ENCODE data around the gene ZFAND4. TPM values are rescaled to one million over a fixed set of nuclear protein-coding genes. Genes with fewer than 3 reads are reported as not detected.
"Not testable (repeated sequence)": the region's sequence is repeated elsewhere in the genome, so short reads cannot be mapped to it uniquely, and the experiment has no call there.

Gene ZFAND4
- total RNA-seq (10 to 100 TPM in 1 of 6 donors, 1 to 10 TPM in 5; 4.7 to 11.0 (median 7.7) TPM), polyA plus RNA-seq (1 to 10 TPM; 2.2 to 4.0 TPM)

- ATAC-seq: peak; percentile 95 to 99 (median 96)
- no peaks in the 10 kb centered on the region for H3K36me3 ChIP-seq
- H3K27ac ChIP-seq: peak within 1 kb of the TSS; percentile 63 to 89 (median 88)
- peak; percentile 44 to 52 (median 50) for TF ChIP-seq CTCF (IDR thresholded peaks at IDR 0.05)
- 0 to 1% methylated on average over 75 to 96 of the region's 96 CpGs for WGBS, 2 donors
- intact Hi-C loops (cut with DNase I): no loop called here
- no peaks in the 10 kb centered on the region for H3K27me3 ChIP-seq
- FAIRE-seq: no peak
- no peaks in the 10 kb centered on the region for H3K9me3 ChIP-seq
- DNase-seq: peak; percentile 98 to 99 (median 98)
- no peaks in the 10 kb centered on the region for H3K4me1 ChIP-seq
- peak within 1 kb of the TSS; percentile 59 to 82 (median 70) for H3K4me3 ChIP-seq
Measured at GRCh38 chr10:45672181-45673073, at the start of gene ZFAND4. TSS of gene ZFAND4 (minus strand) at chr10:45672772. CDS start at chr10:45663725, 9,047 bp downstream.

DNA sequence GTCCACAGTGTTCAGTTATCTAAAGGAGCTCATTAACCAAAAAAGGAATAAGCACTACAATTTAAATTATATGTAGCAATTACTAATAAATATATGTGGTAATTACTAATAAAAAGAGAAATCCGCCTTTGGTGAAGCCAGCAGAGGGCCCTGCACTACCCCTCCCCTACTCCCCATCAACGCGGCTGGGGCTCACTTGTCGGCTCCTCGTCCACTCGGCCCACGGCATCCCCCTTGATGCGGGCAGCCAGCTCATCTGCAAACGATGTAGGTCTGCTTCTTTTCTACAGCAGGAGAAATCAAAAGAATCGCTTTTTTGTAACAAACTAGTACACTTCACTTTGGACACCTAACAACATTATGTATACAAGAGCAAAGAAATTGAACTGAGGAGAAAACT lies 48.9 kb upstream of the ZFAND4 start:
- H3K4me3 ChIP-seq; H3K27me3 ChIP-seq; H3K9me3 ChIP-seq; H3K4me1 ChIP-seq; DNase-seq; H3K27ac ChIP-seq; intact Hi-C loops (cut with DNase I); FAIRE-seq; ATAC-seq; H3K36me3 ChIP-seq: not testable (repeated sequence)
- 54 to 64% methylated on average over 9 to 10 of the region's 10 CpGs for WGBS, 2 donors

DNA sequence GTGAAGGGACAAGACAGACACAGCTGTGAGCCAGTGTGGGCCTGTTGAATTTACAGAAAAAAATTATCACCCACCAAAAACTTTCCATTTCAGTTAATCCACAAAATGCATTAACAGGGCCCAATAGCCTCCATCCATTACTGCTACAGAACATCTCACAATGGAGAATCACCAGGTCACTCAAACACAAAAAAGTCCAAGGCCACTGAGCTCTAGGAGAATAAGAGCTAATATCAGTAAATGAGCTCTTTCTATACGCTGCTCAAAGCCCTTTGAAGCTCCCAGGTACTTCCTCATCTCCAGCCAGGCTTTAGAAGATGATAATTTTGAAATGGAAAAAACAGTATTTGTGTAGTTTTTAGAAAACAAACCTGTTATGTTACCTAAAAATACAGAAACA lies 45.1 kb upstream of the ZFAND4 start:
- H3K27ac ChIP-seq; ATAC-seq; FAIRE-seq; H3K9me3 ChIP-seq; intact Hi-C loops (cut with DNase I); DNase-seq; H3K36me3 ChIP-seq; H3K4me3 ChIP-seq; H3K4me1 ChIP-seq; H3K27me3 ChIP-seq: not testable (repeated sequence)
- 76% methylated on average over 1 of the region's 1 CpG for WGBS, 2 donors

DNA sequence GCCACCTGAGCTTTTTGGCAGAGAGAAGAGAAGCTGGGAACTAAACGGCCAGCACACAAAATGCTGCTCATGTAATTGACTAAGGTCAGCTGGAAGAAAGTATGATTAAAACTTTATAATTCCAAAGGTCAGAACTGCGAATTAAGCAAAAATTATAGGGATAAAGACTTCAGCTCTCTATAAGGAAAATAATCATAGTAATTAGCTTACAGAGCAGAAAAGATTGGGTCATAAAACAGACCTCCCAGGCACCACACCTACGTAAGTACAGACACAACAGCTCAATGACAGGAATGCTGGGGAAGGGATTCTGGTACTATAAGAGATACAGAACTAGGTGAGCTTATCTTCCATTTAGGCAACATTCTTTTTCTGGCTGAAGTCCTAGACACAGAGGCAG lies 44.5 kb upstream of the ZFAND4 start:
- WGBS, 2 donors: 61 to 68% methylated on average over 3 of the region's 3 CpGs
- intact Hi-C loops (cut with DNase I); H3K4me3 ChIP-seq; ATAC-seq; H3K27ac ChIP-seq; FAIRE-seq; DNase-seq; H3K27me3 ChIP-seq; H3K4me1 ChIP-seq; H3K36me3 ChIP-seq; H3K9me3 ChIP-seq: not testable (repeated sequence)

- H3K27ac ChIP-seq; H3K9me3 ChIP-seq; intact Hi-C loops (cut with DNase I); FAIRE-seq; ATAC-seq; DNase-seq; H3K27me3 ChIP-seq; H3K36me3 ChIP-seq; H3K4me1 ChIP-seq; H3K4me3 ChIP-seq: not testable (repeated sequence)
- WGBS, 2 donors: 55 to 63% methylated on average over 2 to 3 of the region's 5 CpGs
Measured at GRCh38 chr10:45711223-45711622, 38.7 kb upstream of the ZFAND4 start.

GRCh38 chr10:45710200-45710796 lies 37.7 kb upstream of the ZFAND4 start:
- H3K9me3 ChIP-seq; H3K27ac ChIP-seq; H3K4me3 ChIP-seq; H3K4me1 ChIP-seq; H3K36me3 ChIP-seq; FAIRE-seq; H3K27me3 ChIP-seq; intact Hi-C loops (cut with DNase I); DNase-seq: not testable (repeated sequence)
- 60% methylated on average over 2 of the region's 3 CpGs for WGBS, 2 donors
- ATAC-seq: peak in 2 of 4 donors; percentile 35 to 62

GRCh38 chr10:45678467-45678866 lies 5.9 kb upstream of the ZFAND4 start:
- H3K36me3 ChIP-seq; intact Hi-C loops (cut with DNase I); DNase-seq; H3K4me3 ChIP-seq; H3K27ac ChIP-seq; H3K9me3 ChIP-seq; H3K27me3 ChIP-seq; H3K4me1 ChIP-seq; ATAC-seq; FAIRE-seq: not testable (repeated sequence)
- 75 to 81% methylated on average over 10 to 13 of the region's 14 CpGs for WGBS, 2 donors
